SK-N-SH (cell line): Measurements from ENCODE around the gene SND1.

ENCODE experiments used
- EP300 ChIP-seq, 2 experiments: IDR thresholded peaks; 2 replicates each; pipeline versions ENCODE4 v1.4.0 to v1.6.1; 2012; ENCODE audit warnings: borderline replicate concordance in 1 of 2, low read depth in 1 of 2, low read length in 1 of 2
- GABPA ChIP-seq: IDR thresholded peaks from 2 replicates; pipeline ENCODE4 v1.4.0; 2012; ENCODE audit warnings: low read depth, mild to moderate bottlenecking
- NFIC ChIP-seq: IDR thresholded peaks from 2 replicates; pipeline ENCODE4 v1.4.0; 2012; ENCODE audit warnings: borderline replicate concordance
- POLR2AphosphoS5 ChIP-seq: IDR thresholded peaks from 2 replicates; pipeline ENCODE4 v1.6.1; 2012; ENCODE audit warnings: low read depth, low read length
- RAD21 ChIP-seq: IDR thresholded peaks from 2 replicates; pipeline ENCODE4 v1.6.1; 2012; ENCODE audit warnings: mild to moderate bottlenecking, low read length
- TAF1 ChIP-seq: IDR thresholded peaks from 2 replicates; pipeline ENCODE4 v1.6.1; 2012; ENCODE audit warnings: low read depth, mild to moderate bottlenecking, low read length, moderate library complexity, borderline replicate concordance
- YY1 ChIP-seq: IDR thresholded peaks from 2 replicates; pipeline ENCODE4 v1.4.0; 2012; ENCODE audit warnings: low read depth, mild to moderate bottlenecking
- TF ChIP-seq, protein P1 (sequence below): fragments of 200-600 bp; sonication (generic); IDR thresholded peaks from 2 replicates; pipeline ENCODE4 v1.6.1; 2017; ENCODE audit warnings: antibody characterized with exemption, mild to moderate bottlenecking, moderate library complexity

DNA sequence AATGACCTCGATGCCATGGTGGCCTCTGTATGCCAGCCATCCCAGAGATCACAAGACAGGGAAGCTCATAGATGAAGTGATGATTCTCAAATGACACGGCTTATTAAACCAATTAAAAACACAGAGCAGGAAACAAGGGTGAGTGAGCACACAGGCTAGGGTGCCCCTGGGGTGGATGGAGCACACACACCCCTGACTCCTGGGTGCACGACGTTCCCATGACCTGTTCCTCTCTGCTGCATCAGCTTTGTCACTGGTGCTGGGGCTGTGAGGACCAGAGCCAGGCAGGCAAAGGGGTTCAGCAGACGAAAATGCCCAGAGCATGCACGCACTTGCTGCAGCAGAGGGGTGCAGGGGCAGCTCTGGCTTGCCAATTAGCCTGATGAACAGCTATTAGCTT is 465.7 kb downstream of the SND1 start:
- TF ChIP-seq NFIC (no peak), RAD21 (no peak), EP300 (IDR thresholded peaks at IDR 0.05; ENCODE audit: borderline replicate concordance in 1 of 2, low read depth in 1 of 2, low read length in 1 of 2) (no peak), POLR2AphosphoS5 (no peak), GABPA (no peak), YY1 (no peak), TAF1 (no peak)
- TF ChIP-seq, protein P1, sequence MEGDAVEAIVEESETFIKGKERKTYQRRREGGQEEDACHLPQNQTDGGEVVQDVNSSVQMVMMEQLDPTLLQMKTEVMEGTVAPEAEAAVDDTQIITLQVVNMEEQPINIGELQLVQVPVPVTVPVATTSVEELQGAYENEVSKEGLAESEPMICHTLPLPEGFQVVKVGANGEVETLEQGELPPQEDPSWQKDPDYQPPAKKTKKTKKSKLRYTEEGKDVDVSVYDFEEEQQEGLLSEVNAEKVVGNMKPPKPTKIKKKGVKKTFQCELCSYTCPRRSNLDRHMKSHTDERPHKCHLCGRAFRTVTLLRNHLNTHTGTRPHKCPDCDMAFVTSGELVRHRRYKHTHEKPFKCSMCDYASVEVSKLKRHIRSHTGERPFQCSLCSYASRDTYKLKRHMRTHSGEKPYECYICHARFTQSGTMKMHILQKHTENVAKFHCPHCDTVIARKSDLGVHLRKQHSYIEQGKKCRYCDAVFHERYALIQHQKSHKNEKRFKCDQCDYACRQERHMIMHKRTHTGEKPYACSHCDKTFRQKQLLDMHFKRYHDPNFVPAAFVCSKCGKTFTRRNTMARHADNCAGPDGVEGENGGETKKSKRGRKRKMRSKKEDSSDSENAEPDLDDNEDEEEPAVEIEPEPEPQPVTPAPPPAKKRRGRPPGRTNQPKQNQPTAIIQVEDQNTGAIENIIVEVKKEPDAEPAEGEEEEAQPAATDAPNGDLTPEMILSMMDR = no peak
